Measurements from ENCODE around the gene MORC2. TPM values are rescaled to one million over a fixed set of nuclear protein-coding genes. Genes with fewer than 3 reads are reported as not detected.

Gene MORC2
- total and polyA plus RNA-seq, 2 donors (not counting 1 experiment from before 2014, with no cell fraction given), result 10.1 to 23.1 TPM

- Histone ChIP-seq H3K79me2 (ENCODE audit: control insufficient read depth, insufficient read depth, low read length) (no peaks in the 10 kb centered on the region), H4K20me1 (ENCODE audit: control insufficient read depth, extremely low read depth, insufficient read depth, low read length) (no peaks in the 10 kb centered on the region), H3K4me1 (ENCODE audit: control insufficient read depth, extremely low read depth, insufficient read depth, low read length) (no peaks in the 10 kb centered on the region), H3K27ac (ENCODE audit: insufficient read depth, low read length) (no peak overlapping the region), H3K27me3 (ENCODE audit: control insufficient read depth, insufficient read depth, low read length) (no peaks in the 10 kb centered on the region), H3K4me2 (ENCODE audit: extremely low read depth, insufficient read depth, low read length) (peak overlapping the region; percentile 59), H2AFZ (ENCODE audit: low read length) (no peak overlapping the region), H3K9ac (ENCODE audit: insufficient read depth, low read length) (no peak overlapping the region), H3K36me3 (ENCODE audit: control insufficient read depth, insufficient read depth, low read length) (no peaks in the 10 kb centered on the region), H3K4me3 (replicated peaks in 1 of 4; ENCODE audit: control extremely low read depth in 1 of 4, insufficient read depth in 1 of 4, low read depth in 3 of 4, low read length in 4 of 4) (peak overlapping the region in 2 of 4 experiments; percentile 22 to 33), H3K9me3 (ENCODE audit: control insufficient read depth, insufficient read depth, low read depth, low read length) (no peaks in the 10 kb centered on the region)
- peak; percentile 43 to 65 for DNase-seq (ENCODE audit: low read depth in 2 of 2)
- TF ChIP-seq, protein P1, sequence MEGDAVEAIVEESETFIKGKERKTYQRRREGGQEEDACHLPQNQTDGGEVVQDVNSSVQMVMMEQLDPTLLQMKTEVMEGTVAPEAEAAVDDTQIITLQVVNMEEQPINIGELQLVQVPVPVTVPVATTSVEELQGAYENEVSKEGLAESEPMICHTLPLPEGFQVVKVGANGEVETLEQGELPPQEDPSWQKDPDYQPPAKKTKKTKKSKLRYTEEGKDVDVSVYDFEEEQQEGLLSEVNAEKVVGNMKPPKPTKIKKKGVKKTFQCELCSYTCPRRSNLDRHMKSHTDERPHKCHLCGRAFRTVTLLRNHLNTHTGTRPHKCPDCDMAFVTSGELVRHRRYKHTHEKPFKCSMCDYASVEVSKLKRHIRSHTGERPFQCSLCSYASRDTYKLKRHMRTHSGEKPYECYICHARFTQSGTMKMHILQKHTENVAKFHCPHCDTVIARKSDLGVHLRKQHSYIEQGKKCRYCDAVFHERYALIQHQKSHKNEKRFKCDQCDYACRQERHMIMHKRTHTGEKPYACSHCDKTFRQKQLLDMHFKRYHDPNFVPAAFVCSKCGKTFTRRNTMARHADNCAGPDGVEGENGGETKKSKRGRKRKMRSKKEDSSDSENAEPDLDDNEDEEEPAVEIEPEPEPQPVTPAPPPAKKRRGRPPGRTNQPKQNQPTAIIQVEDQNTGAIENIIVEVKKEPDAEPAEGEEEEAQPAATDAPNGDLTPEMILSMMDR (conservative IDR thresholded peaks at IDR 0.05 in 1 of 2, IDR thresholded peaks at IDR 0.05 in 1 of 2; ENCODE audit: low read depth in 1 of 2, low read length in 2 of 2), result peak; percentile 81 to 84
- TF ChIP-seq EZH2 (IDR thresholded peaks at IDR 0.05; ENCODE audit: low read length, missing control alignments), result no peak
Observed at GRCh38 chr22:30920407-30920806, 48.2 kb downstream of the MORC2 start.

GRCh38 chr22:30919973-30920372, 48.6 kb downstream of the MORC2 start:
- no peaks in the 10 kb centered on the region for H3K4me1 ChIP-seq (ENCODE audit: control insufficient read depth, extremely low read depth, insufficient read depth, low read length)
- H3K27me3 ChIP-seq (ENCODE audit: control insufficient read depth, insufficient read depth, low read length), result no peaks in the 10 kb centered on the region
- no peak overlapping the region for H3K9ac ChIP-seq (ENCODE audit: insufficient read depth, low read length)
- no peak overlapping the region for H3K4me2 ChIP-seq (ENCODE audit: extremely low read depth, insufficient read depth, low read length)
- H3K36me3 ChIP-seq (ENCODE audit: control insufficient read depth, insufficient read depth, low read length), result no peaks in the 10 kb centered on the region
- no peaks in the 10 kb centered on the region for H4K20me1 ChIP-seq (ENCODE audit: control insufficient read depth, extremely low read depth, insufficient read depth, low read length)
- TF ChIP-seq EZH2 (IDR thresholded peaks at IDR 0.05; ENCODE audit: low read length, missing control alignments), result no peak
- TF ChIP-seq, protein P1 (conservative IDR thresholded peaks at IDR 0.05 in 1 of 2, IDR thresholded peaks at IDR 0.05 in 1 of 2; ENCODE audit: low read depth in 1 of 2, low read length in 2 of 2), result no peak
- no peak for DNase-seq (ENCODE audit: low read depth in 2 of 2)
- no peak overlapping the region for H2AFZ ChIP-seq (ENCODE audit: low read length)
- no peaks in the 10 kb centered on the region for H3K79me2 ChIP-seq (ENCODE audit: control insufficient read depth, insufficient read depth, low read length)
- no peak overlapping the region for H3K4me3 ChIP-seq (replicated peaks in 1 of 4; ENCODE audit: control extremely low read depth in 1 of 4, insufficient read depth in 1 of 4, low read depth in 3 of 4, low read length in 4 of 4)
- H3K27ac ChIP-seq (ENCODE audit: insufficient read depth, low read length), result no peak overlapping the region
- H3K9me3 ChIP-seq (ENCODE audit: control insufficient read depth, insufficient read depth, low read depth, low read length), result no peaks in the 10 kb centered on the region

DNA sequence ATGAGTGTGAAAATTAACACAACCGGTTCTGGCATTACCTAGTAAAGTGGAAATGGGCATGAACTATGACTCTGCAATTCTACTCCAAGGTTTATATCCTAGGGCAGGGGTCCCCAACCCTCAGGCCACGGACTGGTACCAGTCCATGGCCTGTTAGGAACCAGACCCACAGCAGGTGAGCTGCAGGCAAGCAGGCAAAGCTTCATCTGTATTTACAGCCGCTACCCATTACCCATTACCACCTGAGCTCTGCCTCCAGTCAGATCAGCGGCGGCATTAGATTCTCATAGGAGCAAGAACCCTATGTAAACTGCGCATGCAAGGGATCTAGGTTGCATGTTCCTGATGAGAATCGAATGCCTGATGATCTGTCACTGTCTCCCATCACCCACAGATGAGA, 49.8 kb downstream of the MORC2 start:
- Histone ChIP-seq H3K4me3 (replicated peaks in 1 of 4; ENCODE audit: control extremely low read depth in 1 of 4, insufficient read depth in 1 of 4, low read depth in 3 of 4, low read length in 4 of 4) (no peak overlapping the region), H4K20me1 (ENCODE audit: control insufficient read depth, extremely low read depth, insufficient read depth, low read length) (no peaks in the 10 kb centered on the region), H3K36me3 (ENCODE audit: control insufficient read depth, insufficient read depth, low read length) (no peaks in the 10 kb centered on the region), H3K9me3 (ENCODE audit: control insufficient read depth, insufficient read depth, low read depth, low read length) (no peaks in the 10 kb centered on the region), H3K79me2 (ENCODE audit: control insufficient read depth, insufficient read depth, low read length) (no peaks in the 10 kb centered on the region), H3K4me2 (ENCODE audit: extremely low read depth, insufficient read depth, low read length) (no peak overlapping the region), H3K27ac (ENCODE audit: insufficient read depth, low read length) (no peak overlapping the region), H3K9ac (ENCODE audit: insufficient read depth, low read length) (no peak overlapping the region), H3K27me3 (ENCODE audit: control insufficient read depth, insufficient read depth, low read length) (no peaks in the 10 kb centered on the region), H2AFZ (ENCODE audit: low read length) (no peak overlapping the region), H3K4me1 (ENCODE audit: control insufficient read depth, extremely low read depth, insufficient read depth, low read length) (no peaks in the 10 kb centered on the region)
- TF ChIP-seq EZH2 (IDR thresholded peaks at IDR 0.05; ENCODE audit: low read length, missing control alignments), result no peak
- TF ChIP-seq, protein P1 (conservative IDR thresholded peaks at IDR 0.05 in 1 of 2, IDR thresholded peaks at IDR 0.05 in 1 of 2; ENCODE audit: low read depth in 1 of 2, low read length in 2 of 2), result no peak
- no peak for DNase-seq (ENCODE audit: low read depth in 2 of 2)
